ENCODE results near the gene ZNF789. TPM values are rescaled to one million over a fixed set of nuclear protein-coding genes. Genes with fewer than 3 reads are reported as not detected.

ZNF789 gene
- total and polyA plus RNA-seq, 2 experiments from 2014 or later, result 9.0 to 13.8 TPM

DNA sequence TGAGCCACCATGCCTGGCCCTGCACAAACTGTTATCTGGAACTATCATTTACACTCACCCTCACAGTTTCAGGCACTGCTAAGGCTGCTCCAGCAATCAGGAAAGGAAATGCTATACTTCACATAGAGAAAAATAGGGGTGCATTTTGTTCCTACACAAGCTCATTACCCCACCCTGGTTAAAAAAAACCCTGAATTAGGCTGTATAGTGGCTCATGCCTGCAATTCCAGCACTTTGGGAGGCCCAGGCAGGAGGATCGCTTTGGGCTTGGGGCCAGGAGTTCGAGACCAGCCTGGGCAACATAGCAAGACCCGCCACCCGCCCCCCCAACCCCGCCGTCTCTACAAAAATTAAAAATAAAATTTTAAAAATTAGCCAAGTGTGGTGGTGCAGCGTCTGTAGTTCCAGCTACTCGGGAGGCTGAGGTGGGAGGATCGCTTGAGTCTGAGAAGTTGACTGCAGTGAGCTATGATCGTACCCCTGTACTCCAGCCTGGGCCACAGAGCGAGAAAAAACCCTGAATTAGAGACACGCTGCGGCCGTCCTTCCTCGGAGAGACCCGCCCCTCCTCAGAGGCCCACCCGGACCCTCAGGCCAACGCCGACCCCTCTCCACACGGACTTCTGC, 34.6 kb upstream of the ZNF789 start (continued):
- TF ChIP-seq, protein P1, sequence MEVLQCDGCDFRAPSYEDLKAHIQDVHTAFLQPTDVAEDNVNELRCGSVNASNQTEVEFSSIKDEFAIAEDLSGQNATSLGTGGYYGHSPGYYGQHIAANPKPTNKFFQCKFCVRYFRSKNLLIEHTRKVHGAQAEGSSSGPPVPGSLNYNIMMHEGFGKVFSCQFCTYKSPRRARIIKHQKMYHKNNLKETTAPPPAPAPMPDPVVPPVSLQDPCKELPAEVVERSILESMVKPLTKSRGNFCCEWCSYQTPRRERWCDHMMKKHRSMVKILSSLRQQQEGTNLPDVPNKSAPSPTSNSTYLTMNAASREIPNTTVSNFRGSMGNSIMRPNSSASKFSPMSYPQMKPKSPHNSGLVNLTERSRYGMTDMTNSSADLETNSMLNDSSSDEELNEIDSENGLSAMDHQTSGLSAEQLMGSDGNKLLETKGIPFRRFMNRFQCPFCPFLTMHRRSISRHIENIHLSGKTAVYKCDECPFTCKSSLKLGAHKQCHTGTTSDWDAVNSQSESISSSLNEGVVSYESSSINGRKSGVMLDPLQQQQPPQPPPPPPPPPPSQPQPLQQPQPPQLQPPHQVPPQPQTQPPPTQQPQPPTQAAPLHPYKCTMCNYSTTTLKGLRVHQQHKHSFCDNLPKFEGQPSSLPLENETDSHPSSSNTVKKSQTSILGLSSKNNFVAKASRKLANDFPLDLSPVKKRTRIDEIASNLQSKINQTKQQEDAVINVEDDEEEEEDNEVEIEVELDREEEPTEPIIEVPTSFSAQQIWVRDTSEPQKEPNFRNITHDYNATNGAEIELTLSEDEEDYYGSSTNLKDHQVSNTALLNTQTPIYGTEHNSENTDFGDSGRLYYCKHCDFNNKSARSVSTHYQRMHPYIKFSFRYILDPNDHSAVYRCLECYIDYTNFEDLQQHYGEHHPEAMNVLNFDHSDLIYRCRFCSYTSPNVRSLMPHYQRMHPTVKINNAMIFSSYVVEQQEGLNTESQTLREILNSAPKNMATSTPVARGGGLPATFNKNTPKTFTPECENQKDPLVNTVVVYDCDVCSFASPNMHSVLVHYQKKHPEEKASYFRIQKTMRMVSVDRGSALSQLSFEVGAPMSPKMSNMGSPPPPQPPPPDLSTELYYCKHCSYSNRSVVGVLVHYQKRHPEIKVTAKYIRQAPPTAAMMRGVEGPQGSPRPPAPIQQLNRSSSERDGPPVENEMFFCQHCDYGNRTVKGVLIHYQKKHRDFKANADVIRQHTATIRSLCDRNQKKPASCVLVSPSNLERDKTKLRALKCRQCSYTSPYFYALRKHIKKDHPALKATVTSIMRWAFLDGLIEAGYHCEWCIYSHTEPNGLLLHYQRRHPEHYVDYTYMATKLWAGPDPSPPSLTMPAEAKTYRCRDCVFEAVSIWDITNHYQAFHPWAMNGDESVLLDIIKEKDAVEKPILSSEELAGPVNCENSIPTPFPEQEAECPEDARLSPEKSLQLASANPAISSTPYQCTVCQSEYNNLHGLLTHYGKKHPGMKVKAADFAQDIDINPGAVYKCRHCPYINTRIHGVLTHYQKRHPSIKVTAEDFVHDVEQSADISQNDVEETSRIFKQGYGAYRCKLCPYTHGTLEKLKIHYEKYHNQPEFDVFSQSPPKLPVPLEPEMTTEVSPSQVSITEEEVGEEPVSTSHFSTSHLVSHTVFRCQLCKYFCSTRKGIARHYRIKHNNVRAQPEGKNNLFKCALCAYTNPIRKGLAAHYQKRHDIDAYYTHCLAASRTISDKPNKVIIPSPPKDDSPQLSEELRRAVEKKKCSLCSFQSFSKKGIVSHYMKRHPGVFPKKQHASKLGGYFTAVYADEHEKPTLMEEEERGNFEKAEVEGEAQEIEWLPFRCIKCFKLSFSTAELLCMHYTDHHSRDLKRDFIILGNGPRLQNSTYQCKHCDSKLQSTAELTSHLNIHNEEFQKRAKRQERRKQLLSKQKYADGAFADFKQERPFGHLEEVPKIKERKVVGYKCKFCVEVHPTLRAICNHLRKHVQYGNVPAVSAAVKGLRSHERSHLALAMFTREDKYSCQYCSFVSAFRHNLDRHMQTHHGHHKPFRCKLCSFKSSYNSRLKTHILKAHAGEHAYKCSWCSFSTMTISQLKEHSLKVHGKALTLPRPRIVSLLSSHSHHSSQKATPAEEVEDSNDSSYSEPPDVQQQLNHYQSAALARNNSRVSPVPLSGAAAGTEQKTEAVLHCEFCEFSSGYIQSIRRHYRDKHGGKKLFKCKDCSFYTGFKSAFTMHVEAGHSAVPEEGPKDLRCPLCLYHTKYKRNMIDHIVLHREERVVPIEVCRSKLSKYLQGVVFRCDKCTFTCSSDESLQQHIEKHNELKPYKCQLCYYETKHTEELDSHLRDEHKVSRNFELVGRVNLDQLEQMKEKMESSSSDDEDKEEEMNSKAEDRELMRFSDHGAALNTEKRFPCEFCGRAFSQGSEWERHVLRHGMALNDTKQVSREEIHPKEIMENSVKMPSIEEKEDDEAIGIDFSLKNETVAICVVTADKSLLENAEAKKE (CRISPR knock-in tag; IDR thresholded peaks at IDR 0.05), result no peak
- no peak for TF ChIP-seq JUNB (IDR thresholded peaks at IDR 0.05; ENCODE audit: unreplicated experiment)
- no peak for TF ChIP-seq NANOG (IDR thresholded peaks at IDR 0.05; ENCODE audit: borderline replicate concordance)
- TF ChIP-seq POLR2AphosphoS5 (IDR thresholded peaks at IDR 0.05; ENCODE audit: low read depth), result no peak

DNA sequence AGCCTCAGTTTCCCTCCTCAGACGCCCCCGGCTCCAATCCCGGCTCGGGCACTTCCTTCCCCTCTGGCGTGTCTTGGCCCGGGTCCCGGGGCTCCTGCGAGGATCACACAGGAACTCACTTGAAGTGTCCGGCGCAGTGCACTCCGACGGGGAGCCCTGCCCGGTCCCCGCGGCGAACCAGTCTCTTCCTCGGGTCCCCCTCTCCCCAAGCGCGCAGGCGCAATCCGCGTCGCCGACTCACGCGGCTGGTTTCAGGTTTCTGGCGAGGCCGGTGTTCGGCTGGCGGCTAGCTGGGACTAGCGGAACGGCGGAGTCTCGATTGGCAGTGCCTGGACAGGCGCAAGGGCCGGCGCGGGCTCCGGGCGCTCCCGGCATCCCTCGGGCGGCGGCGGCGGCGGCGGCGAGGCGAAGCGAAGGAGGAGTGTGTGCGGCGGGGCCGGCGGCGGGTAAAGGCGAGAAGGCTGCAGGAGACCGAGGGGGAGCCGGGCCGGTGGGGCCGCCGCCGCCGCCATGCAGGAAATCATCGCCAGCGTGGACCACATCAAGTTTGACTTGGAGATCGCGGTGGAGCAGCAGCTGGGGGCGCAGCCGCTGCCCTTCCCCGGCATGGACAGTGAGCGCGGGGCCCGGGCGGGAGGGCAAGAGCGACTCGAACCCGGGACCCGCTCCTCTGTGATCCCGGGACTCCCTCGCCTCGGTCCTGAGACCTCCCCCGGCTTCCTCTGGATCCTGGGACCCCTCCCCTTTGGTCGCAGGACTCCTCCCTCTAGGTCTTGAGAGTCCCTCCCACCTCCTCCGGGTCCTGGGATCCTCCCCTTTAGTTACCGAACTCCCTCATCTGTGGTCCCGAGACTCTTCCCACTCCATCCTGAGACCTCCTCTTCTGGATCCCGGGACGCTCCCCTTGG, 33.9 kb upstream of the ZNF789 start, which contains the start of the genes CPSF4 and PTCD1:
TSS of gene CPSF4 (plus strand) at position 371 of the 908 bp plus-strand sequence. CDS start at position 511, 140 bp downstream.
TSS of gene PTCD1 (minus strand) at position 226 of the 908 bp plus-strand sequence. CDS start 3,556 bp downstream, outside the sequence.
- H3K9me3 Mint-ChIP-seq, result no peaks in the 10 kb centered on the region; the same call in 2 of the 3 replicates
- Histone ChIP-seq H3K79me2 (replicated peaks; ENCODE audit: insufficient read depth) (peaks cover 70% of the 10 kb centered on the region), H3K4me3 (peak within 1 kb of the TSS; percentile 97), H3K4me2 (peak within 1 kb of the TSS; percentile 99), H3K4me1 (ENCODE audit: insufficient read depth) (peaks cover 19% of the 10 kb centered on the region), H3K9me2 (ENCODE audit: insufficient read depth) (no peaks in the 10 kb centered on the region), H3K27me3 (ENCODE audit: insufficient read depth) (no peaks in the 10 kb centered on the region), H3K36me3 (ENCODE audit: insufficient read depth) (peaks cover 22% of the 10 kb centered on the region), H3K27ac (ENCODE audit: low read depth) (peak within 1 kb of the TSS; percentile 97), H4K20me1 (replicated peaks; ENCODE audit: insufficient read depth) (peaks cover 32% of the 10 kb centered on the region), H3F3A (replicated peaks; ENCODE audit: low read depth) (peaks cover 20% of the 10 kb centered on the region; the same call in 1 of the 2 replicates), H2AFZ (peak within 1 kb of the TSS; percentile 95)
- peaks cover 9% of the 10 kb centered on the region for H3K27me3 Mint-ChIP-seq (ENCODE audit: insufficient read depth, low read depth, poor library complexity)
- peak; percentile 98 for DNase-seq (ENCODE audit: low spot score)
- H3K4me3 Mint-ChIP-seq, result peak within 1 kb of the TSS; percentile 98
- peak within 1 kb of the TSS; percentile 99 for H3K27ac Mint-ChIP-seq
- peaks cover 19% of the 10 kb centered on the region for H3K4me1 Mint-ChIP-seq
- H3K36me3 Mint-ChIP-seq (ENCODE audit: low read depth), result peaks cover 48% of the 10 kb centered on the region
- ATAC-seq, result peak; percentile 93
- TF ChIP-seq POLR2AphosphoS5 (IDR thresholded peaks at IDR 0.05; ENCODE audit: low read depth), result peak; percentile 84
- TF ChIP-seq, protein P1 (CRISPR knock-in tag; IDR thresholded peaks at IDR 0.05), result no peak
- TF ChIP-seq CREB1 (CRISPR knock-in tag; IDR thresholded peaks at IDR 0.05; ENCODE audit: low read depth), result peak; percentile 48; the same call in 1 of the 2 replicates

Data from GM23338 (cell line).